Effector CD4-positive, alpha-beta T cell (primary cell): ENCODE measurements around the gene SPAG16.
"Not testable (repeated sequence)": the region's sequence is repeated elsewhere in the genome, so short reads cannot be mapped to it uniquely, and the experiment has no call there.

ENCODE experiments used
- DNase-seq: peaks from one replicate; pipeline ENCODE4 v3.0.0-alpha.2; 2020

The SPAG16 gene

GRCh38 chr2:213561759-213562158 is 277.5 kb downstream of the SPAG16 start:
- DNase-seq = no peak

GRCh38 chr2:213562539-213563180 is 278.4 kb downstream of the SPAG16 start:
- DNase-seq = no peak

GRCh38 chr2:213566846-213567245 is 282.6 kb downstream of the SPAG16 start:
- DNase-seq = no peak

- DNase-seq = no peak
Observed at GRCh38 chr2:213609570-213610170, 325.4 kb downstream of the SPAG16 start.

- DNase-seq = no peak
Observed at GRCh38 chr2:213627054-213627710, 342.9 kb downstream of the SPAG16 start.

- DNase-seq = no peak
Observed at GRCh38 chr2:213627835-213628460, 343.7 kb downstream of the SPAG16 start.

- DNase-seq = no peak
Observed at GRCh38 chr2:213640738-213641425, 356.6 kb downstream of the SPAG16 start.

GRCh38 chr2:213644926-213645325 is 360.7 kb downstream of the SPAG16 start:
- DNase-seq = no peak

GRCh38 chr2:213649176-213649575 is 364.9 kb downstream of the SPAG16 start:
- DNase-seq = no peak

GRCh38 chr2:213664817-213665216 is 380.6 kb downstream of the SPAG16 start:
- DNase-seq = no peak

- no peak for DNase-seq
Observed at GRCh38 chr2:213669657-213670056, 385.4 kb downstream of the SPAG16 start.

- DNase-seq = no peak
Observed at GRCh38 chr2:213678437-213679218, 394.4 kb downstream of the SPAG16 start.

- no peak for DNase-seq
Observed at GRCh38 chr2:213679894-213680293, 395.6 kb downstream of the SPAG16 start.

- DNase-seq = no peak
Observed at GRCh38 chr2:213682276-213682675, 398.0 kb downstream of the SPAG16 start.

- DNase-seq = no peak
Observed at GRCh38 chr2:213688133-213688532, 403.9 kb downstream of the SPAG16 start.

GRCh38 chr2:213688825-213689224 is 404.6 kb downstream of the SPAG16 start:
- DNase-seq = not testable (repeated sequence)

- DNase-seq = no peak
Observed at GRCh38 chr2:213689585-213689984, 405.3 kb downstream of the SPAG16 start.

- DNase-seq = no peak
Observed at GRCh38 chr2:213691351-213691750, 407.1 kb downstream of the SPAG16 start.

- no peak for DNase-seq
Observed at GRCh38 chr2:213696442-213696841, 412.2 kb downstream of the SPAG16 start.

GRCh38 chr2:213701365-213701764 is 417.1 kb downstream of the SPAG16 start:
- DNase-seq = not testable (repeated sequence)

GRCh38 chr2:213703406-213704098 is 419.3 kb downstream of the SPAG16 start:
- no peak for DNase-seq

GRCh38 chr2:213710164-213710563 is 425.9 kb downstream of the SPAG16 start:
- no peak for DNase-seq
